Epithelial cell of proximal tubule (primary cell): ENCODE measurements around the gene DPYD. TPM values are rescaled to one million over a fixed set of nuclear protein-coding genes. Genes with fewer than 3 reads are reported as not detected.

Experiments used
- DNase-seq: peaks from one replicate; pipeline ENCODE4 v3.0.0-alpha.2; 2011; ENCODE audit warnings: low read depth
- H3K4me3 ChIP-seq: 2 replicates; pipeline ENCODE4 v1.5.1; 2011; ENCODE audit warnings: low read depth, mild to moderate bottlenecking, low read length
- CTCF ChIP-seq: conservative IDR thresholded peaks from 2 replicates; pipeline ENCODE4 v1.5.1; 2012; ENCODE audit warnings: low read depth, mild to moderate bottlenecking, low read length
- total RNA-seq: library from RNA; depleted of rRNA; stranded (reverse); fragments of >200 nt; gene quantifications from 2 replicates; pipeline ENCODE4 v1.2.3, GENCODE V29; 2015

The DPYD gene
- total RNA-seq, 1 donor from 2014 or later = 5.1 TPM

GRCh38 chr1:97740891-97741290, 179.9 kb downstream of the DPYD start:
- TF ChIP-seq CTCF = no peak
- no peak overlapping the region for H3K4me3 ChIP-seq
- DNase-seq = no peak

GRCh38 chr1:97739596-97740103, 181.2 kb downstream of the DPYD start:
- DNase-seq = peak; percentile 41
- no peak for TF ChIP-seq CTCF

GRCh38 chr1:97738270-97738669, 182.6 kb downstream of the DPYD start:
- H3K4me3 ChIP-seq = no peak overlapping the region
- no peak for DNase-seq
- no peak for TF ChIP-seq CTCF

More at GRCh38 chr1:97739596-97740103, 181.2 kb downstream of the DPYD start:
- no peak overlapping the region for H3K4me3 ChIP-seq

- H3K4me3 ChIP-seq = no peak overlapping the region
- no peak for TF ChIP-seq CTCF
- DNase-seq = no peak
Observed at GRCh38 chr1:97730271-97730670, 190.6 kb downstream of the DPYD start.

- no peak for DNase-seq
- no peak for TF ChIP-seq CTCF
- no peak overlapping the region for H3K4me3 ChIP-seq
Observed at GRCh38 chr1:97728436-97728835, 192.4 kb downstream of the DPYD start.

GRCh38 chr1:97727029-97727428, 193.8 kb downstream of the DPYD start:
- H3K4me3 ChIP-seq = no peak overlapping the region
- no peak for DNase-seq
- no peak for TF ChIP-seq CTCF

- no peak overlapping the region for H3K4me3 ChIP-seq
- peak; percentile 15 for DNase-seq
- TF ChIP-seq CTCF = no peak
Observed at GRCh38 chr1:97726386-97726785, 194.4 kb downstream of the DPYD start.
